Stimulated activated CD4-positive, alpha-beta T cell treated with anti-CD3 and anti-CD28 coated beads, TNF-alpha, amount 100 ng/mL, for 4 hours (primary cell): Measurements from ENCODE around the gene MED27.

Source experiments
- DNase-seq, 3 experiments: peaks; one replicate each; pipeline ENCODE4 v3.0.0-alpha.2; 2020; ENCODE audit warnings: low read depth in 3 of 3

Gene MED27

GRCh38 chr9:131965841-131966240, 113.8 kb downstream of the MED27 start:
- no peak for DNase-seq

- no peak for DNase-seq
Observed at GRCh38 chr9:131965103-131965502, 114.6 kb downstream of the MED27 start.

DNA sequence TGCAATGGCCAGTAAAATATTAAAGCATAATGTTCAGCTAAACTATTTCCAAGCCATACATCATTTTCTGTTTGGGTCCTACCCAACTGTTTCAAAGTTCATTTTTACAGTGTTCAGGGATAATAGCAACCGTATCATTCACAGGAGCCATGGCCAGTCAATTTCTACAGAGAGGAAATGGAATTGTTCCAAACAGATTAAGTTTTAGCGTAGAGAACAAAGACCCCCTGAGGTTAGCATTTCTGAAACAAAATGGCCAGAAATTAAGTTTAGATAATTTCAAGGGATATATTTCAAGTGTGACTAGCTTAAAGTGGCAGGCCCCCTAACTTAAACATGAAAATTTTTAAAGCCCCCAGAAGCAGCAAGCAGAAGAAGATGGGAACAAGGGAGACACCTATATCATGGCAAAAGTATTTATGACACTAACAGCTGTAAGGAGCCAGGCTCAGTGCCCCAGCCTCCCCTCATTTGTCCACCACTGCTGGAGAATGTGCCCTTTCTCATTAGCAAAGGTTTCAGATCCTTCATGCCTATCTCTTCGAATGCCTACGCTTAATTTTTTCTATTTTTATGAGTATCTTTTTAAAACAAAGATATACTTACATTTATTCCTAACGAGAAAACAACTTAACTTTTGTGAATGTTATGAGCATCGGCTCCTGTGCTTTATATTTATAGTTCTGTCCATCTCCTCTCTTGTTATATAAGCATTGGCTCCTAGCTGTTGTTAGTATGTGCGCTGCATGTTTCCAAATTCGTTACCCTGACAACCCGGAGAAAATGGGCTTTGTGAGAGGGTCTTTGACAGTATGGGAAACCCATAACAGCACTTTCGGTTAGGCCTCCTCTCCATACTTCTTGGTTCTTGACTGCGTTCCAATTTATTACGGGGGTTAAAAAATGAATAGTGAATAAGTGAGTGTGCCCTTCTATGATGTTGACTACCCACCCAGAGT, 116.3 kb downstream of the MED27 start:
- DNase-seq = no peak

DNA sequence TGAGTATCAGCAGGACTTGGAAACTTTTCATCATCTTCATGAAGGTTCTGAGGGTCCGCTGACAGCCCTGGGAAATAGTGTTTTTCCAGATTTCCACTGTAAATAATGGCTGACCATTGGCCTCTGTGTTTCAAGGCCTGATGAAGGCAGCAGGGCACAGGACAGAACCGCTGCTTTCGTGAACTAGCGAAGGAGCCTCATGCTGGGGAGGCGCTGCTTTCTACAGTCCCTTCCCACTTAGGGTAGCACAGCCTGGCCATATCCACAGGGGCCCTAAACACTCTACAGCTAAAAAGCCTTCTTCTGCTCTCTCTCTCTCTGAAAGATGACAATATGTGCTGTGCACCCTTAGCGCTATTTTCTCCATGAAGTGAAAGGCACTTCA, 118.2 kb downstream of the MED27 start:
- no peak for DNase-seq

- no peak for DNase-seq
Observed at GRCh38 chr9:131960851-131961495, 118.7 kb downstream of the MED27 start.

DNA sequence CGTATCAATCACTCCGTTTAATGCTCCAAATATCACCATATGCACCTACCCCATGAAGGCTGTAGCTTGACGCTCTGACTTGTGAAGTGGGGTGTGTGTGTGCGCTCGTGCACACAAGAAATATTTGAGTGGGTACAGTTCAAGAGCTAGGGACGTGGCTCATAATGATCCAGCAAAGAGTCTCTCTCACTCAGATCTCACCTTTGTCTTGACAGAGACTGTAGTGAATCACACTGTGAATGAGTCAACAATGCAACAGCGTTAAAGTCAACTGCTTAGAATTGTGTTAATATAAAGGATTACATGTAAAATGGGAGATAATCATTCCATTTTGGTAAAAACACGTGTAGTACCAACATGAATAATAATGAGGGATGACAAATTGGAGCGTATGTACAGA, 119.4 kb downstream of the MED27 start:
- DNase-seq = no peak

- DNase-seq = no peak
Observed at GRCh38 chr9:131959887-131960286, 119.8 kb downstream of the MED27 start.

DNA sequence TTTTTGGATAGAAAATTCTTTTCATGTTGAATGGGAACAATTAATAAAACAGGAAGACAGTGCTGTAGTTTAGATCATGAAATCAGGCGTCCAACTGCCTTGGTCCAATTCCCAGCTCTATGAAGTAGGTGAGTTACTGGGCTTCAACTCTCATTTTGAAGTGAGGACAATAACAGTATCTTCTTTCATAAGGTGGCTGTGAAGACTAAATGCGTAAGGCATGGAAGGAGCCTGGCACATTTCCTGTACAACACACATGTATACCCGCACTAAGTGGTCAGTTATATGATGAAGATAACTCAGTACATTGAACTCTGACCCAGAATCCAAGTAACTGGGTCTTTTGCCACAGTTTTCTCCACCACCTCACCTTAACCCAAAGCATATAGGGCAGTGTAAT, 120.6 kb downstream of the MED27 start:
- no peak for DNase-seq

- DNase-seq = no peak
Observed at GRCh38 chr9:131954299-131954698, 125.4 kb downstream of the MED27 start.

- DNase-seq = no peak
Observed at GRCh38 chr9:131951905-131952304, 127.8 kb downstream of the MED27 start.

- DNase-seq = no peak
Observed at GRCh38 chr9:131951155-131951554, 128.5 kb downstream of the MED27 start.

DNA sequence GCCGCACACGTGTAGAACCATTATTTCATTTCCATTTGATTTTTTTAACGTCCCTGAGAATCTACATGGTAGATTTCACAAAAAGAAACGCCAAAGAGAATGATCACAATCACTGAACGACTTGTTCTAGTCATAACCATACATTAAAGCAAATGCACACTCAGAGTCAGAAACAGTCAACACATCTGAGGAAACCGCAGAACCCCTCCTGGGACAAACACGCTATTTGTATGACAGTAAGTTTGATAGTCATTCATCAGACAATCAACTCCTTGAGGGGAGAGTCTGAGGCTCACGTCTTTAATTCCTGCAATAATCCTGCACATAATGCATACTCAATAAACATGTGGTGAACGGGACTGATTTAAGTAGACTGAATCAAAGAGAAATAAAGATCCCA, 129.2 kb downstream of the MED27 start:
- DNase-seq = no peak

- no peak for DNase-seq
Observed at GRCh38 chr9:131946180-131946579, 133.5 kb downstream of the MED27 start.

- no peak for DNase-seq
Observed at GRCh38 chr9:131943351-131943841, 136.3 kb downstream of the MED27 start.

DNA sequence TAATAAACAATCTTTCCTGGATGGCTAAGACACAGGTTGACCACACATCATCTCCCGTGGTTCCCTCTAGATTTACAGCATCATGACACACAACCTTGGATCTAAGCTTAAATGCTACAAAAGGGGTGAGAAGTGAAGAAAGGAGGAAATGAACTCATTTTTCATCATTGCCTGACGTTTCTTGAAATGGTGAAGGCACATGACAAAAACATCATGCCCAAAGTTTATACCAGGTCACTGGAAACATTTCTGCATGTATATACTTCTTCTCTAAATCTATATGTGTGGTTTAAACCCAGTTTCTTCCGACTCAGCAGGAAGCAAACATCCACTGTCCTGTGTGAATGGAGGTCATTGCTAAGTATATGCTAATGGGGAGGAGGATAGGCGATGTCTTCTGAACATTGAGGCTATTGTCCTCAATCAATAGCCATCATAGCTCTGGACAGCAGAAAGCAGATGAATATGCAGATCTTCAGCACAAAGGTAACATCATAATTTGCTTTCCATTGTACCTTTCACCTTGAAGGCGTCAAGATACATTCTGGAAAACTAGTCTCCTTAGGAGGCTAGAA, 137.4 kb downstream of the MED27 start:
- no peak for DNase-seq

DNA sequence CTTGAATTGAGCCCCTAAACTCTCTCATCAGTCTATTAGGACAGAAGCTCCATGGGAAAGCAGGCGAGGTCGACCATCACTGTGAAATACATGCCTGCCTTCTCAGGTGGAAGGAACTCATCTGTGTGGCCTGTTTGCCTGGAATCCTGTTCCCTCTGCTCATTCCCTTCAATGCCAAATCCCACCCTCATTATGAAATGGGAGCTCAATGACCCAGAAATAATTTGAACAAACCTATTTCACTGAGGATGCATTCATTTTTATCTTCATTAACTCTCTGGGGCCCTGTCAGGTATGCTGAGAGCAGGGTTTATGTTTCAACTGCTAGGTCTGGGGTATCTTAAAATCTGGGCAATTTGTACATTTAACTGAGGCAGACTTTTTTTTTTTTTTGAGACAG, 142.2 kb downstream of the MED27 start:
- no peak for DNase-seq

- DNase-seq = no peak
Observed at GRCh38 chr9:131936929-131937328, 142.7 kb downstream of the MED27 start.

GRCh38 chr9:131934673-131935072, 145.0 kb downstream of the MED27 start:
- no peak for DNase-seq

GRCh38 chr9:131927091-131927490, 152.6 kb downstream of the MED27 start:
- DNase-seq = no peak

- no peak for DNase-seq
Observed at GRCh38 chr9:131926360-131926922, 153.2 kb downstream of the MED27 start.

- DNase-seq = no peak
Observed at GRCh38 chr9:131925677-131926177, 153.9 kb downstream of the MED27 start.

- no peak for DNase-seq
Observed at GRCh38 chr9:131923766-131924165, 155.9 kb downstream of the MED27 start.
